Posterior cingulate gyrus (tissue), 11 donors: ENCODE measurements around the gene C1QTNF3.
"Not testable (repeated sequence)": the region's sequence is repeated elsewhere in the genome, so short reads cannot be mapped to it uniquely, and the experiment has no call there.

Experiments
- DNase-seq, 10 donors: peaks; one replicate each; pipeline versions ENCODE4 v3.0.0 to v3.0.0-alpha.2; 2020 to 2021; ENCODE audit warnings: mixed read lengths in 3 of 10
- intact Hi-C: fragments of 100-400 bp; cut with DNase I; formaldehyde crosslinking; loops from one replicate; pipeline ENCODE4 v1.15.1; 2023

Gene C1QTNF3

GRCh38 chr5:34030048-34030447, 13.0 kb downstream of the C1QTNF3 start:
- intact Hi-C loops = no loop called here

GRCh38 chr5:34028349-34028748, 14.7 kb downstream of the C1QTNF3 start:
- intact Hi-C loops = no loop called here

More at GRCh38 chr5:34030048-34030447, 13.0 kb downstream of the C1QTNF3 start:
- DNase-seq = no peak

GRCh38 chr5:34026089-34026761, 16.8 kb downstream of the C1QTNF3 start:
- intact Hi-C loops = no loop called here
- DNase-seq = no peak

More at GRCh38 chr5:34028349-34028748, 14.7 kb downstream of the C1QTNF3 start:
- DNase-seq = no peak

GRCh38 chr5:34022121-34022705, 20.8 kb downstream of the C1QTNF3 start:
- no peak for DNase-seq
- intact Hi-C loops = no loop called here

- intact Hi-C loops = no loop called here
- no peak for DNase-seq
Measured at GRCh38 chr5:34021334-34021733, 21.7 kb downstream of the C1QTNF3 start.

- intact Hi-C loops = no loop called here
- no peak for DNase-seq
Measured at GRCh38 chr5:34020726-34021125, 22.3 kb downstream of the C1QTNF3 start.

GRCh38 chr5:34017254-34017653, 25.8 kb downstream of the C1QTNF3 start:
- DNase-seq = no peak
- intact Hi-C loops = no loop called here

GRCh38 chr5:34016750-34017149, 26.3 kb downstream of the C1QTNF3 start:
- intact Hi-C loops = no loop called here
- no peak for DNase-seq

GRCh38 chr5:34016222-34016621, 26.8 kb downstream of the C1QTNF3 start:
- intact Hi-C loops = no loop called here
- DNase-seq = no peak

GRCh38 chr5:34015120-34015822, 27.7 kb downstream of the C1QTNF3 start:
- DNase-seq = no peak
- intact Hi-C loops = no loop called here

GRCh38 chr5:34014626-34015025, 28.4 kb downstream of the C1QTNF3 start:
- intact Hi-C loops = no loop called here
- DNase-seq = no peak

- DNase-seq = no peak
- intact Hi-C loops = no loop called here
Measured at GRCh38 chr5:34013547-34013946, 29.5 kb downstream of the C1QTNF3 start.

- DNase-seq = no peak
Measured at GRCh38 chr5:34012791-34013190, 30.2 kb downstream of the C1QTNF3 start.

GRCh38 chr5:34011536-34011935, 31.5 kb downstream of the C1QTNF3 start:
- intact Hi-C loops = no loop called here
- DNase-seq = no peak

More at GRCh38 chr5:34012791-34013190, 30.2 kb downstream of the C1QTNF3 start:
- intact Hi-C loops = no loop called here

- intact Hi-C loops, DNase-seq: not testable (repeated sequence)
Measured at GRCh38 chr5:34010146-34010545, 32.9 kb downstream of the C1QTNF3 start.

GRCh38 chr5:34009610-34010009, 33.4 kb downstream of the C1QTNF3 start:
- intact Hi-C loops = loop anchor here (5.0 kb wide), 1 partner anchor 567 kb away; the partner anchor contains the start of gene TARS1
- DNase-seq = no peak

- DNase-seq = no peak
- intact Hi-C loops = loop anchor here (5.0 kb wide), 1 partner anchor 567 kb away; the partner anchor contains the start of gene TARS1
Measured at GRCh38 chr5:34008802-34009201, 34.2 kb downstream of the C1QTNF3 start.

GRCh38 chr5:34007621-34008600, 35.1 kb downstream of the C1QTNF3 start, which contains the start of gene AMACR:
AMACR (minus strand) TSS chr5:34008050; CDS start chr5:34008019, 31 bp downstream.
- intact Hi-C loops = loop anchor here (5.0 kb wide), 1 partner anchor 566 kb away; the partner anchor contains the start of gene TARS1

GRCh38 chr5:34007201-34007620, 35.8 kb downstream of the C1QTNF3 start:
- intact Hi-C loops = loop anchor here (5.0 kb wide), 1 partner anchor 565 kb away; the partner anchor contains the start of gene TARS1
- peak in 4 of 10 donors; percentile 15 to 81 (median 48) for DNase-seq

More at GRCh38 chr5:34007621-34008600, 35.1 kb downstream of the C1QTNF3 start, which contains the start of gene AMACR:
- DNase-seq = peak; percentile 84 to 99 (median 90)

- DNase-seq = no peak
- intact Hi-C loops = loop anchor here (5.0 kb wide), 1 partner anchor 563 kb away; the partner anchor contains the start of gene TARS1
Measured at GRCh38 chr5:34005681-34006080, 37.3 kb downstream of the C1QTNF3 start.
